Tibial nerve (tissue), 4 donors: ENCODE results near the gene FAM83C. TPM values are rescaled to one million over a fixed set of nuclear protein-coding genes. Genes with fewer than 3 reads are reported as not detected.
"Not testable (repeated sequence)": the region's sequence is repeated elsewhere in the genome, so short reads cannot be mapped to it uniquely, and the experiment has no call there.

Source experiments
- DNase-seq, 2 donors: peaks; one replicate each; pipeline ENCODE4 v3.0.0-alpha.2; 2019; ENCODE audit warnings: low spot score in 2 of 2
- H3K27ac ChIP-seq, 4 donors: fragments of 200-600 bp; sonication (generic) in 3 of 4; one replicate each; pipeline ENCODE4 v1.5.1; 2017 to 2019; ENCODE audit warnings: mild to moderate bottlenecking in 1 of 4
- H3K27me3 ChIP-seq, 2 donors: fragments of 200-600 bp; sonication (generic) in 1 of 2; one replicate each; pipeline versions ENCODE4 v1.5.1 to v1.6.0; 2017 to 2019
- H3K36me3 ChIP-seq, 3 donors: fragments of 200-600 bp; sonication (generic); one replicate each; pipeline ENCODE4 v1.5.1; 2018 to 2019
- H3K4me1 ChIP-seq, 4 donors: fragments of 200-600 bp; sonication (generic) in 3 of 4; one replicate each; pipeline ENCODE4 v1.5.1; 2017 to 2019
- H3K4me3 ChIP-seq, 4 donors: fragments of 200-600 bp; sonication (generic) in 3 of 4; one replicate each; pipeline ENCODE4 v1.5.1; 2017 to 2019; ENCODE audit warnings: mild to moderate bottlenecking in 1 of 4, moderate library complexity in 1 of 4
- H3K9me3 ChIP-seq, 4 donors: fragments of 200-600 bp; sonication (generic) in 3 of 4; one replicate each; pipeline ENCODE4 v1.5.1; 2017 to 2019
- CTCF ChIP-seq, 5 experiments: fragments of 200-600 bp in 3 of 5; fragments of 450-650 bp in 2 of 5; sonication (generic) in 3 of 5; IDR thresholded peaks; one replicate each; pipeline ENCODE4 v1.5.1; 2016 to 2019; ENCODE audit warnings: antibody characterized with exemption in 5 of 5, mild to moderate bottlenecking in 3 of 5, moderate library complexity in 2 of 5
- EP300 ChIP-seq, 2 donors: sonication (generic); formaldehyde crosslinking; IDR thresholded peaks; one replicate each; pipeline ENCODE4 v1.6.1; 2017; ENCODE audit warnings: antibody characterized with exemption in 2 of 2, mild to moderate bottlenecking in 1 of 2
- POLR2A ChIP-seq, 2 donors: fragments of 450-650 bp; IDR thresholded peaks; one replicate each; pipeline ENCODE4 v1.6.1; 2017; ENCODE audit warnings: antibody characterized with exemption in 2 of 2, mild to moderate bottlenecking in 2 of 2, moderate library complexity in 2 of 2
- WGBS, 2 donors: methylation state at CpG; one replicate each; pipeline ENCODE4 v1.1.5; 2018; 5-methylcytosine and 5-hydroxymethylcytosine counted together
- total RNA-seq, 4 donors: library from RNA; depleted of rRNA; stranded (reverse); fragments of >200 nt; gene quantifications; one replicate each; pipeline ENCODE4 v1.1.0, GENCODE V29; 2016

FAM83C gene
- total RNA-seq, 4 donors from 2014 or later: not detected

GRCh38 chr20:35317416-35318210, 25.4 kb upstream of the FAM83C start:
- Histone ChIP-seq H3K27ac (peak overlapping the region in 2 of 4 donors; percentile 28 to 41), H3K27me3 (no peaks in the 10 kb centered on the region), H3K36me3 (peaks cover 0 to 49% (median 0%) of the 10 kb centered on the region in 3 donors), H3K4me1 (peaks cover 0 to 3% (median 0%) of the 10 kb centered on the region in 4 donors), H3K9me3 (no peaks in the 10 kb centered on the region), H3K4me3 (no peak overlapping the region)
- TF ChIP-seq POLR2A (IDR thresholded peaks at IDR 0.05) (no peak), EP300 (IDR thresholded peaks at IDR 0.05) (no peak), CTCF (IDR thresholded peaks at IDR 0.05) (no peak)
- no peak for DNase-seq
- WGBS, 2 donors: 82 to 90% methylated on average over 5 of the region's 5 CpGs

GRCh38 chr20:35316086-35316485, 23.9 kb upstream of the FAM83C start:
- TF ChIP-seq EP300 (IDR thresholded peaks at IDR 0.05): no peak
- no peak overlapping the region for H3K27ac ChIP-seq
- H3K4me1 ChIP-seq: peaks cover 0 to 3% (median 0%) of the 10 kb centered on the region in 4 donors
- H3K36me3 ChIP-seq: peaks cover 0 to 33% (median 0%) of the 10 kb centered on the region in 3 donors
- WGBS, 2 donors: 93 to 94% methylated on average over 2 of the region's 2 CpGs
- no peak for DNase-seq
- H3K9me3 ChIP-seq: no peaks in the 10 kb centered on the region
- no peaks in the 10 kb centered on the region for H3K27me3 ChIP-seq
- H3K4me3 ChIP-seq: no peak overlapping the region

GRCh38 chr20:35315632-35316020, 23.4 kb upstream of the FAM83C start:
- H3K4me1 ChIP-seq, H3K4me3 ChIP-seq, H3K9me3 ChIP-seq, DNase-seq, H3K27ac ChIP-seq, H3K27me3 ChIP-seq: not testable (repeated sequence)
- H3K36me3 ChIP-seq: peaks cover 0 to 29% (median 0%) of the 10 kb centered on the region in 3 donors
- 87 to 95% methylated on average over 7 of the region's 7 CpGs for WGBS, 2 donors

- TF ChIP-seq EP300 (IDR thresholded peaks at IDR 0.05) (no peak), POLR2A (IDR thresholded peaks at IDR 0.05) (no peak), CTCF (IDR thresholded peaks at IDR 0.05) (no peak)
- H3K9me3 ChIP-seq: no peaks in the 10 kb centered on the region
- H3K27me3 ChIP-seq: no peaks in the 10 kb centered on the region
- peaks cover 0 to 3% (median 0%) of the 10 kb centered on the region in 4 donors for H3K4me1 ChIP-seq
- DNase-seq: no peak
- 67 to 69% methylated on average over 3 of the region's 3 CpGs for WGBS, 2 donors
- H3K4me3 ChIP-seq: no peak overlapping the region
- no peak overlapping the region for H3K27ac ChIP-seq
- peaks cover 0 to 28% (median 0%) of the 10 kb centered on the region in 3 donors for H3K36me3 ChIP-seq
Observed at GRCh38 chr20:35314816-35315631, 22.8 kb upstream of the FAM83C start.

GRCh38 chr20:35312318-35312717, 20.1 kb upstream of the FAM83C start:
- TF ChIP-seq EP300 (IDR thresholded peaks at IDR 0.05) (no peak), CTCF (IDR thresholded peaks at IDR 0.05) (no peak), POLR2A (IDR thresholded peaks at IDR 0.05) (no peak)
- DNase-seq: no peak
- peaks cover 0 to 16% (median 10%) of the 10 kb centered on the region in 4 donors for H3K4me1 ChIP-seq
- H3K36me3 ChIP-seq: peaks cover 0 to 28% (median 0%) of the 10 kb centered on the region in 3 donors
- 88 to 94% methylated on average over 1 of the region's 1 CpG for whole genome bisulfite sequencing, 2 donors
- no peak overlapping the region for H3K27ac ChIP-seq
- H3K9me3 ChIP-seq: no peaks in the 10 kb centered on the region
- H3K27me3 ChIP-seq: no peaks in the 10 kb centered on the region
- no peak overlapping the region for H3K4me3 ChIP-seq

GRCh38 chr20:35311822-35312221, 19.6 kb upstream of the FAM83C start:
- Histone ChIP-seq H3K4me3 (no peak overlapping the region), H3K9me3 (no peaks in the 10 kb centered on the region), H3K4me1 (peaks cover 0 to 21% (median 15%) of the 10 kb centered on the region in 4 donors), H3K27ac (no peak overlapping the region), H3K36me3 (peaks cover 0 to 28% (median 0%) of the 10 kb centered on the region in 3 donors), H3K27me3 (no peaks in the 10 kb centered on the region)
- whole genome bisulfite sequencing, 2 donors: 92 to 93% methylated on average over 5 of the region's 5 CpGs
- no peak for TF ChIP-seq EP300 (IDR thresholded peaks at IDR 0.05)
- no peak for TF ChIP-seq POLR2A (IDR thresholded peaks at IDR 0.05)
- TF ChIP-seq CTCF (IDR thresholded peaks at IDR 0.05): no peak
- DNase-seq: no peak
